CD14-positive monocyte (primary cell): Measurements from ENCODE around the gene LIMCH1. TPM values are rescaled to one million over a fixed set of nuclear protein-coding genes. Genes with fewer than 3 reads are reported as not detected.

Experiments
- DNase-seq, 3 donors: peaks; one replicate each; pipeline ENCODE4 v3.0.0-alpha.2; 2011 to 2022
- H2AFZ ChIP-seq: 2 replicates; pipeline ENCODE4 v1.6.0; 2012; ENCODE audit warnings: mild to moderate bottlenecking, low read depth, low read length, inconsistent platforms; ENCODE audit not compliant: insufficient read depth, poor library complexity, severe bottlenecking
- H3K27ac ChIP-seq, 2 donors: 1 replicate in 1 of 2; 2 replicates in 1 of 2; pipeline ENCODE4 v1.5.1; 2012 to 2013; ENCODE audit warnings: low read length in 2 of 2, control low read depth in 1 of 2, inconsistent platforms in 1 of 2, low read depth in 1 of 2, mild to moderate bottlenecking in 1 of 2
- H3K27me3 ChIP-seq, 2 donors: one replicate each; pipeline versions ENCODE4 v1.6.0 to v1.6.1; 2011 to 2013; ENCODE audit warnings: low read length in 2 of 2; ENCODE audit not compliant: control insufficient read depth in 2 of 2, insufficient read depth in 2 of 2
- H3K36me3 ChIP-seq, 2 donors: replicated peaks in 1 of 2; 1 replicate in 1 of 2; 2 replicates in 1 of 2; pipeline versions ENCODE4 v1.5.1 to v1.6.1; 2012 to 2013; ENCODE audit warnings: low read length in 2 of 2, control low read depth in 1 of 2, inconsistent platforms in 1 of 2, mild to moderate bottlenecking in 1 of 2; ENCODE audit not compliant: insufficient read depth in 2 of 2, control insufficient read depth in 1 of 2
- H3K4me1 ChIP-seq, 2 donors: 1 replicate in 1 of 2; 2 replicates in 1 of 2; pipeline versions ENCODE4 v1.5.1 to v1.6.1; 2012 to 2013; ENCODE audit warnings: low read length in 2 of 2, control low read depth in 1 of 2, inconsistent platforms in 1 of 2, mild to moderate bottlenecking in 1 of 2, moderate library complexity in 1 of 2; ENCODE audit not compliant: insufficient read depth in 2 of 2, control insufficient read depth in 1 of 2
- H3K4me2 ChIP-seq: replicated peaks from 2 replicates; pipeline ENCODE3; 2012; ENCODE audit warnings: low read length, moderate library complexity, mild to moderate bottlenecking; ENCODE audit not compliant: poor library complexity, severe bottlenecking; ENCODE audit errors: extremely low read depth
- H3K4me3 ChIP-seq, 3 experiments: fragments of 200-600 bp in 1 of 3; sonication (generic) in 1 of 3; replicated peaks in 1 of 3; 1 replicate in 2 of 3; 2 replicates in 1 of 3; pipeline ENCODE4 v1.5.1; 2011 to 2013; ENCODE audit warnings: low read length in 3 of 3, mild to moderate bottlenecking in 3 of 3, control low read depth in 2 of 3, low read depth in 2 of 3, inconsistent platforms in 1 of 3, moderate library complexity in 1 of 3
- H3K79me2 ChIP-seq: 2 replicates; pipeline ENCODE4 v1.6.0; 2012; ENCODE audit warnings: mild to moderate bottlenecking, control low read depth, inconsistent platforms, low read length, moderate library complexity; ENCODE audit not compliant: insufficient read depth
- H3K9ac ChIP-seq: 2 replicates; pipeline ENCODE4 v1.6.0; 2017; ENCODE audit warnings: low read length, mild to moderate bottlenecking; ENCODE audit not compliant: insufficient read depth, poor library complexity, severe bottlenecking
- H3K9me3 ChIP-seq, 2 donors: replicated peaks in 1 of 2; 1 replicate in 1 of 2; 2 replicates in 1 of 2; pipeline versions ENCODE4 v1.5.1 to v1.6.1; 2012 to 2013; ENCODE audit warnings: low read length in 2 of 2, control low read depth in 1 of 2; ENCODE audit not compliant: control insufficient read depth in 1 of 2, insufficient read depth in 1 of 2
- H4K20me1 ChIP-seq: 2 replicates; pipeline ENCODE4 v1.6.0; 2012; ENCODE audit warnings: mild to moderate bottlenecking, low read length, control low read depth, moderate library complexity; ENCODE audit not compliant: insufficient read depth
- H3K27ac Mint-ChIP-seq, 7 donors: one replicate each; pipeline ENCODE4 v1.8.0; 2020; ENCODE audit warnings: mild to moderate bottlenecking in 7 of 7, mixed read lengths in 7 of 7, moderate library complexity in 6 of 7, inconsistent platforms in 2 of 7
- H3K27me3 Mint-ChIP-seq, 3 donors: one replicate each; pipeline ENCODE4 v1.8.0; 2021 to 2022; ENCODE audit warnings: low read depth in 3 of 3, mild to moderate bottlenecking in 3 of 3, mixed read lengths in 3 of 3, moderate library complexity in 3 of 3, inconsistent platforms in 1 of 3
- H3K36me3 Mint-ChIP-seq, 2 donors: one replicate each; pipeline ENCODE4 v1.8.0; 2020; ENCODE audit warnings: mixed read lengths in 2 of 2, inconsistent platforms in 1 of 2, mild to moderate bottlenecking in 1 of 2
- H3K4me1 Mint-ChIP-seq: one replicate; pipeline ENCODE4 v1.8.0; 2020; ENCODE audit warnings: mild to moderate bottlenecking, mixed read lengths
- H3K4me3 Mint-ChIP-seq, 2 donors: one replicate each; pipeline ENCODE4 v1.8.0; 2020; ENCODE audit warnings: mild to moderate bottlenecking in 2 of 2, mixed read lengths in 2 of 2, moderate library complexity in 1 of 2
- H3K9me3 Mint-ChIP-seq, 7 donors: one replicate each; pipeline ENCODE4 v1.8.0; 2020 to 2022; ENCODE audit warnings: mixed read lengths in 7 of 7, mild to moderate bottlenecking in 6 of 7, moderate library complexity in 6 of 7, inconsistent platforms in 2 of 7
- WGBS: methylation state at CpG from one replicate; pipeline ENCODE4 v1.1.5; 2013; ENCODE audit warnings: missing lambda C conversion rate; ENCODE audit not compliant: insufficient coverage; 5-methylcytosine and 5-hydroxymethylcytosine counted together
- intact Hi-C, 2 donors: fragments of 100-400 bp; cut with micrococcal nuclease; formaldehyde crosslinking; loops; one replicate each; pipeline versions ENCODE4 v1.15.0 to v1.15.1; 2023
- polyA plus RNA-seq, 3 donors: library from polyadenylated mRNA; depleted of rRNA in 1 of 3; unstranded in 2 of 3; stranded (reverse) in 1 of 3; fragments of 300-500 nt in 2 of 3; fragments of >200 nt in 1 of 3; fragmentation: Illumina TruSeq in 2 of 3; gene quantifications; 1 replicate in 2 of 3; 2 replicates in 1 of 3; pipeline ENCODE4 v1.2.3, GENCODE V29; 2012 to 2021
- TF ChIP-seq, protein P1 (sequence below): fragments of 200-600 bp; IDR thresholded peaks from one replicate; pipeline ENCODE4 v1.8.0; 2022; ENCODE audit warnings: antibody characterized with exemption, mild to moderate bottlenecking

The LIMCH1 gene
- polyA plus RNA-seq, 3 donors = 0.25 to 0.64 (median 0.32) TPM

DNA sequence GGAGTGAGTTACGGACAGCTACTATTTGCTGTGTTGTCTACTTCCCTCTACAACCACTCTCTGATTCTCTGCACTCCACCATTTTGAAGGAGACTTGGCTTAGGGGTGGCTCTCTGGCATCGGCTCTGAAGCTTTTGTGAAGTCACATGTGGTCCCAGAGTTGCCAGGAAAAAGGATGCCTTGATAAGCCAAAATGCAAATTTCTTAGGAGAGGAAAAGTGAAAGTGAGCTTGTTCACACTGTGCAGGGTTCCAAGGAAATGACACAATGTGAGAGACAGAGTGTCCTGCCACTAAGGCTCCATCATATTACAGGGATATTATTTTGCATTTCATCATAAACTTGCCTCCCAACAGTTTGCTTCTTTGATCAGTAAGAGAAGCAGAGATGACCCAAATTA lies 203.4 kb downstream of the LIMCH1 start:
- H3K36me3 ChIP-seq = no peaks in the 10 kb centered on the region
- H3K4me3 Mint-ChIP-seq = no peak overlapping the region
- intact Hi-C loops = no loop called here
- H3K27me3 ChIP-seq = peaks cover 54% of the 10 kb centered on the region in 2 donors
- TF ChIP-seq, protein P1, sequence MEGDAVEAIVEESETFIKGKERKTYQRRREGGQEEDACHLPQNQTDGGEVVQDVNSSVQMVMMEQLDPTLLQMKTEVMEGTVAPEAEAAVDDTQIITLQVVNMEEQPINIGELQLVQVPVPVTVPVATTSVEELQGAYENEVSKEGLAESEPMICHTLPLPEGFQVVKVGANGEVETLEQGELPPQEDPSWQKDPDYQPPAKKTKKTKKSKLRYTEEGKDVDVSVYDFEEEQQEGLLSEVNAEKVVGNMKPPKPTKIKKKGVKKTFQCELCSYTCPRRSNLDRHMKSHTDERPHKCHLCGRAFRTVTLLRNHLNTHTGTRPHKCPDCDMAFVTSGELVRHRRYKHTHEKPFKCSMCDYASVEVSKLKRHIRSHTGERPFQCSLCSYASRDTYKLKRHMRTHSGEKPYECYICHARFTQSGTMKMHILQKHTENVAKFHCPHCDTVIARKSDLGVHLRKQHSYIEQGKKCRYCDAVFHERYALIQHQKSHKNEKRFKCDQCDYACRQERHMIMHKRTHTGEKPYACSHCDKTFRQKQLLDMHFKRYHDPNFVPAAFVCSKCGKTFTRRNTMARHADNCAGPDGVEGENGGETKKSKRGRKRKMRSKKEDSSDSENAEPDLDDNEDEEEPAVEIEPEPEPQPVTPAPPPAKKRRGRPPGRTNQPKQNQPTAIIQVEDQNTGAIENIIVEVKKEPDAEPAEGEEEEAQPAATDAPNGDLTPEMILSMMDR = no peak
- no peak overlapping the region for H3K27ac Mint-ChIP-seq
- no peak overlapping the region for H3K9ac ChIP-seq
- H3K27me3 Mint-ChIP-seq = peaks cover 50 to 67% (median 53%) of the 10 kb centered on the region in 3 donors
- H4K20me1 ChIP-seq = no peaks in the 10 kb centered on the region
- no peak for DNase-seq
- H3K4me1 Mint-ChIP-seq = no peaks in the 10 kb centered on the region
- no peaks in the 10 kb centered on the region for H3K36me3 Mint-ChIP-seq
- no peaks in the 10 kb centered on the region for H3K4me1 ChIP-seq
- no peak overlapping the region for H3K4me3 ChIP-seq
- H3K4me2 ChIP-seq = no peak overlapping the region
- peaks cover 0 to 25% (median 14%) of the 10 kb centered on the region in 7 donors for H3K9me3 Mint-ChIP-seq
- WGBS = no CpG with 5 or more reads among the region's 2 CpGs
- no peak overlapping the region for H2AFZ ChIP-seq
- no peak overlapping the region for H3K27ac ChIP-seq
- peaks cover 0 to 15% of the 10 kb centered on the region in 2 donors for H3K9me3 ChIP-seq
- no peaks in the 10 kb centered on the region for H3K79me2 ChIP-seq

DNA sequence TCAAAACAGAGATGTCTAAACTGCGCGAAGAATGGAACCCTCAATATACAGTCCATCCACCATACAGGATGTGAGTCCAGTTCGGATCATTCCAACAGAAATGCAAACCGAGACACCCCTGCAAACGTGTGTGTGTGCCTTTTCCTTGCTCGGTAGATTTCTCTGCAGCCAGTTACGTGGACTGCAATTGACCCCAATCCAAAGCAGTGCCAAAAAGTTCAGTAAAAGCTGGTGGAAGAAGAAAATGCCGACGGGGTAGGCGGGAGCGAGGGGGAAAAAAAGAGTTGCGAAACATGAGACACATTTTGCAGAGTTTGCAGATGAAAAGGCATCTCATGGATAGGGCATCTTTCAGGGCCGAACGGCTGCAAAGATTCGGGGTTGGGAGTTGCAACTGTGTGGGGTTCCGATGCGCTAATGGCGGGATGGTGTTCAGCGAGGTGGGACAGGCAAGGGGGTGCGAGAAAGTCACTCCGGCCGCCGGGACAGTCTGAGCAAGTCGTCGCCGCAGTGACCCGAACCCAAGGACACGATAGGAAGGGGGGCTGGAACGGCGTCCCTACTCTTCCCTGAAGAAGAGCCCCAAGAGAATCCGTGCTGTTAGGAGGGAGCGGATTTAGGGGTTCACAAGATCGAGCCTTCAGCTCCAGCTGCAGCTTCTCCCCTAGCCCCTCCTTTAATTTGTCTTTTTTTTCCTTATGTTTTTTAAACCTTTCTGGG lies 206.8 kb downstream of the LIMCH1 start:
- DNase-seq = no peak
- Histone ChIP-seq H3K4me3 (no peak overlapping the region), H3K9me3 (peaks cover 0 to 25% of the 10 kb centered on the region in 2 donors), H4K20me1 (no peaks in the 10 kb centered on the region), H3K4me1 (no peaks in the 10 kb centered on the region), H2AFZ (no peak overlapping the region), H3K36me3 (no peaks in the 10 kb centered on the region), H3K79me2 (no peaks in the 10 kb centered on the region), H3K9ac (no peak overlapping the region), H3K27me3 (peaks cover 81 to 83% of the 10 kb centered on the region in 2 donors), H3K4me2 (no peak overlapping the region), H3K27ac (no peak overlapping the region)
- peaks cover 0 to 24% (median 17%) of the 10 kb centered on the region in 7 donors for H3K9me3 Mint-ChIP-seq
- 12% methylated on average over 24 of the region's 33 CpGs for WGBS
- H3K4me3 Mint-ChIP-seq = peak overlapping the region in 1 of 2 donors; percentile 77
- no peaks in the 10 kb centered on the region for H3K4me1 Mint-ChIP-seq
- peaks cover 83 to 90% (median 85%) of the 10 kb centered on the region in 3 donors for H3K27me3 Mint-ChIP-seq
- H3K27ac Mint-ChIP-seq = no peak overlapping the region
- no peaks in the 10 kb centered on the region for H3K36me3 Mint-ChIP-seq
- intact Hi-C loops = no loop called here
- TF ChIP-seq, protein P1 = no peak
